ENCODE results near the gene RPS21. TPM values are rescaled to one million over a fixed set of nuclear protein-coding genes. Genes with fewer than 3 reads are reported as not detected.

Gene RPS21
- total RNA-seq, 1 donor from 2014 or later: 1,629 TPM

DNA sequence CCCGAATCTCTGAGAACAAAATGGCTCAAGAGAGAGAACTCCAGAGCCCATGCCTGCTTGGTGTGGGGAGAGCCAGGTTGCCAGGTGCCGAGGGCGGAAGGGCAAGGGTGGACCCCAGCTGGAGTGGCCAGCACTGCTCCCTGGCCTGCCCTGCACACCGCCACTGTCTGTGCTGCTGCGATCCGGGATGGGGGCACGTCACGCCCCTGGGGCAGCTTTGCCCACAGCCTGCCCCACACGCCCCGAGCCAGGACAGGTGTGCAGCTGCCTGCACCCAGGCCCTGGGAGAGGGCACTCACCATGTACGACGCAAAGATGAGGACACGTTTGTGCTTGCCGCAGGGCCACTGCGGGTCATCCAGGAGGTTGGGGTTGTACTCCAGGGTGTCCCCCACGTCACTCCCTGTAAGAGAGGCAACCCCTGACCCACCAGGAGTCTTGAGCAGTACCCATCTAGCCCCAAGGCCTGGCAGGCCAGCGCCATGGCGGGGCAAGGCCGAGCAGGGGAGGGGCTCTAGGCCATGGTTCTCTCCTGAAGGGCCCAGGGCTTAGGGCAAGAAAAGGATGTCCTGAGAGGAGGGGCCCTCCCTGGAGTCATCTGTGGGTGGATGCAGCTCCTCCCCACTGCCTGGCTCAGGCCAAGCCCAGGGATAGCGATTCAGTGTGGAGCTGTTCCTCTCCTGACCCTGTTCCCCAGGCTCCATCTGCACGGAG is 5.9 kb downstream of the RPS21 start:
- no peak overlapping the region for H3K4me3 Mint-ChIP-seq
- H3K79me2 ChIP-seq (ENCODE audit: low read depth): peaks cover 19% of the 10 kb centered on the region
- no peak for DNase-seq (ENCODE audit: low spot score)
- TF ChIP-seq, protein P1, sequence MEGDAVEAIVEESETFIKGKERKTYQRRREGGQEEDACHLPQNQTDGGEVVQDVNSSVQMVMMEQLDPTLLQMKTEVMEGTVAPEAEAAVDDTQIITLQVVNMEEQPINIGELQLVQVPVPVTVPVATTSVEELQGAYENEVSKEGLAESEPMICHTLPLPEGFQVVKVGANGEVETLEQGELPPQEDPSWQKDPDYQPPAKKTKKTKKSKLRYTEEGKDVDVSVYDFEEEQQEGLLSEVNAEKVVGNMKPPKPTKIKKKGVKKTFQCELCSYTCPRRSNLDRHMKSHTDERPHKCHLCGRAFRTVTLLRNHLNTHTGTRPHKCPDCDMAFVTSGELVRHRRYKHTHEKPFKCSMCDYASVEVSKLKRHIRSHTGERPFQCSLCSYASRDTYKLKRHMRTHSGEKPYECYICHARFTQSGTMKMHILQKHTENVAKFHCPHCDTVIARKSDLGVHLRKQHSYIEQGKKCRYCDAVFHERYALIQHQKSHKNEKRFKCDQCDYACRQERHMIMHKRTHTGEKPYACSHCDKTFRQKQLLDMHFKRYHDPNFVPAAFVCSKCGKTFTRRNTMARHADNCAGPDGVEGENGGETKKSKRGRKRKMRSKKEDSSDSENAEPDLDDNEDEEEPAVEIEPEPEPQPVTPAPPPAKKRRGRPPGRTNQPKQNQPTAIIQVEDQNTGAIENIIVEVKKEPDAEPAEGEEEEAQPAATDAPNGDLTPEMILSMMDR (IDR thresholded peaks at IDR 0.05): no peak
- no peak for TF ChIP-seq EZH2 (IDR thresholded peaks at IDR 0.05)
- no peak for TF ChIP-seq EZH2phosphoT487 (IDR thresholded peaks at IDR 0.05)
- H3K36me3 ChIP-seq: peaks cover 8% of the 10 kb centered on the region
- no peak overlapping the region for H2AFZ ChIP-seq (replicated peaks)
- H3K4me1 Mint-ChIP-seq: peaks cover 10% of the 10 kb centered on the region
- no peak overlapping the region for H3K27ac ChIP-seq
- no peaks in the 10 kb centered on the region for H3K9me3 Mint-ChIP-seq
- H3K27me3 ChIP-seq: no peaks in the 10 kb centered on the region
- H3K9me3 ChIP-seq (ENCODE audit: low read depth): no peaks in the 10 kb centered on the region
- peaks cover 21% of the 10 kb centered on the region for H3F3A ChIP-seq (ENCODE audit: low read depth)
- peaks cover 30% of the 10 kb centered on the region for H4K20me1 ChIP-seq (ENCODE audit: low read depth)
- H3K4me3 ChIP-seq: no peak overlapping the region
- peaks cover 8% of the 10 kb centered on the region for H3K4me1 ChIP-seq
- H3K4me2 ChIP-seq: no peak overlapping the region
- no peak overlapping the region for H3K9ac ChIP-seq
- peaks cover 13% of the 10 kb centered on the region for H3K36me3 Mint-ChIP-seq
- no peak overlapping the region for H3K27ac Mint-ChIP-seq
- peaks cover 8% of the 10 kb centered on the region for H3K27me3 Mint-ChIP-seq (ENCODE audit: insufficient read depth, low read depth)

DNA sequence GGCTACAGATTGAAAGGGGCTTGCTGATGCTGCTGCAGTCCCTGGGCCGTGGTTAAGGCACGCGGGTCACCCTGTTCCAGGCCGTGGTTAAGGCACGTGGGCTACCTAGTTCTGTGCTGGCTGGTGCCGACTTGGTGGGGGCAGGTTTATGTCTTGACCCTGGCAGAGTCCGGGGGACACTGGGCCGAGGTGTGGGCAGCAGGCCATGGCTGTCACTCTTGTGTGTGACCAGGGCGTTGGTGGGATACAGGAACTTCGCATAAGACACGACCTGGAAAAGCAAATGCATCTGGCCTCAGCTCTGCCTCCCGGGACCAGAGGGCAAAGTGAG is 6.4 kb downstream of the RPS21 start:
- H3K27me3 Mint-ChIP-seq (ENCODE audit: insufficient read depth, low read depth): peaks cover 7% of the 10 kb centered on the region
- peaks cover 14% of the 10 kb centered on the region for H3K79me2 ChIP-seq (ENCODE audit: low read depth)
- H3K4me3 Mint-ChIP-seq: no peak overlapping the region
- H3F3A ChIP-seq (ENCODE audit: low read depth): peaks cover 16% of the 10 kb centered on the region
- no peak for TF ChIP-seq EZH2 (IDR thresholded peaks at IDR 0.05)
- TF ChIP-seq, protein P1 (IDR thresholded peaks at IDR 0.05): no peak
- no peak for TF ChIP-seq EZH2phosphoT487 (IDR thresholded peaks at IDR 0.05)
- no peak for DNase-seq (ENCODE audit: low spot score)
- H3K4me1 ChIP-seq: peaks cover 3% of the 10 kb centered on the region
- no peaks in the 10 kb centered on the region for H3K9me3 ChIP-seq (ENCODE audit: low read depth)
- H3K9me3 Mint-ChIP-seq: no peaks in the 10 kb centered on the region
- H3K36me3 ChIP-seq: peaks cover 5% of the 10 kb centered on the region
- H4K20me1 ChIP-seq (ENCODE audit: low read depth): peaks cover 25% of the 10 kb centered on the region
- peaks cover 16% of the 10 kb centered on the region for H3K36me3 Mint-ChIP-seq
- no peak overlapping the region for H3K4me2 ChIP-seq
- H3K9ac ChIP-seq: no peak overlapping the region
- H3K27ac ChIP-seq: no peak overlapping the region
- H3K4me1 Mint-ChIP-seq: peaks cover 4% of the 10 kb centered on the region
- no peaks in the 10 kb centered on the region for H3K27me3 ChIP-seq
- no peak overlapping the region for H3K27ac Mint-ChIP-seq
- no peak overlapping the region for H2AFZ ChIP-seq (replicated peaks)
- H3K4me3 ChIP-seq: no peak overlapping the region

DNA sequence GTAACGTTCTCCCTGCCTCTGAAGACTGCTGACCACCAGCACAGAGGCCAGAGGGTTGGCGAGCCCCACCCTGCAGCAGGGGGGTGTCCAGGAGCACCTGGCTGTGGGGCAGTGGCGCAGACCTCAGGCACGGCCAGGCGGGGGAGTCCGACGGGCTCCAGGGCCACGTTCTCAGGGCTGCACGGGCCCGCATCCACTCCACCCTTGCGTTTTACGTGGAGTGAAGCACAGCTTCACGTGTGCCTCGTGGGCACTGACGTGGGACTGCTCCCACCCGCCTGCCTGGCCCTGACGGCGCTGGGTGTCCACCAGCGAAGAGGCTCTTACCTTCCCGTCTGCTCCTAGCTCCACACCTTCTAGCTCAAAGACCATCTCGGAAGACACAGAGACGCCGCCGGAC is 6.9 kb downstream of the RPS21 start:
- Mint-ChIP-seq H3K27ac (no peak overlapping the region), H3K27me3 (ENCODE audit: insufficient read depth, low read depth) (peaks cover 6% of the 10 kb centered on the region)
- TF ChIP-seq, protein P1 (IDR thresholded peaks at IDR 0.05): no peak
- TF ChIP-seq EZH2 (IDR thresholded peaks at IDR 0.05) (no peak), EZH2phosphoT487 (IDR thresholded peaks at IDR 0.05) (no peak)

More for the DNA sequence above, 6.9 kb downstream of the RPS21 start:
- no peak overlapping the region for H3K9ac ChIP-seq
- peaks cover 3% of the 10 kb centered on the region for H3K4me1 Mint-ChIP-seq
- no peak for DNase-seq (ENCODE audit: low spot score)
- H3K79me2 ChIP-seq (ENCODE audit: low read depth): peaks cover 9% of the 10 kb centered on the region
- peaks cover 10% of the 10 kb centered on the region for H3F3A ChIP-seq (ENCODE audit: low read depth)
- no peaks in the 10 kb centered on the region for H3K27me3 ChIP-seq
- no peak overlapping the region for H3K27ac ChIP-seq
- peaks cover 14% of the 10 kb centered on the region for H3K36me3 Mint-ChIP-seq
- H2AFZ ChIP-seq (replicated peaks): no peak overlapping the region
- H3K9me3 Mint-ChIP-seq: no peaks in the 10 kb centered on the region
- H3K4me2 ChIP-seq: no peak overlapping the region
- peaks cover 19% of the 10 kb centered on the region for H4K20me1 ChIP-seq (ENCODE audit: low read depth)
- no peak overlapping the region for H3K4me3 Mint-ChIP-seq
- no peaks in the 10 kb centered on the region for H3K4me1 ChIP-seq
- H3K4me3 ChIP-seq: no peak overlapping the region
- H3K36me3 ChIP-seq: no peaks in the 10 kb centered on the region
- no peaks in the 10 kb centered on the region for H3K9me3 ChIP-seq (ENCODE audit: low read depth)
